GM10266 (cell line): Measurements from ENCODE around the gene FAM107B.

Experiments
- DNase-seq: peaks from one replicate; pipeline ENCODE4 v3.0.0; 2012; ENCODE audit errors: extremely low spot score
- TF ChIP-seq, protein P1 (sequence below): IDR thresholded peaks from 2 replicates; pipeline ENCODE4 v1.5.1; 2012; ENCODE audit warnings: mild to moderate bottlenecking, low read depth; ENCODE audit not compliant: control insufficient read depth, insufficient read depth; ENCODE audit errors: missing control alignments

FAM107B gene

DNA sequence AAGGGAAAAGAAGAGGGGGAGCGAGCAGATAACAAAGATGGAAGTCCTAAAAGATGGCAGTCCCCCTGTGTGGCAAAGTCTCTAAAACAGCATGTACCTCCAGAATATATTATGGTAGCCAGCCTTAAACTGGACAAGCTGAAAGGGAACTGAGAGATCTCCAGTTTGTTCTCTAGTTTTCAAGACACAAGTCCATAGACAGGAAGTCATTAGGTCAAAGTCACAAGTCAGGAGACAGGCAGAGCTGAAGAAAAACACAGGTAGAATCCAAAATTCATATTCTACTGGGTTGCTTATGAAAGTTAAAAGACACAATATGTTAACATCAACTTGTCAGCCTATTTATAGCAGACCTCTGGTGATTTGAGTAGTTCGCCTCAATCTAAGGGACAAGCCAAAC, 38.7 kb downstream of the FAM107B start:
- DNase-seq: no peak
- TF ChIP-seq, protein P1, sequence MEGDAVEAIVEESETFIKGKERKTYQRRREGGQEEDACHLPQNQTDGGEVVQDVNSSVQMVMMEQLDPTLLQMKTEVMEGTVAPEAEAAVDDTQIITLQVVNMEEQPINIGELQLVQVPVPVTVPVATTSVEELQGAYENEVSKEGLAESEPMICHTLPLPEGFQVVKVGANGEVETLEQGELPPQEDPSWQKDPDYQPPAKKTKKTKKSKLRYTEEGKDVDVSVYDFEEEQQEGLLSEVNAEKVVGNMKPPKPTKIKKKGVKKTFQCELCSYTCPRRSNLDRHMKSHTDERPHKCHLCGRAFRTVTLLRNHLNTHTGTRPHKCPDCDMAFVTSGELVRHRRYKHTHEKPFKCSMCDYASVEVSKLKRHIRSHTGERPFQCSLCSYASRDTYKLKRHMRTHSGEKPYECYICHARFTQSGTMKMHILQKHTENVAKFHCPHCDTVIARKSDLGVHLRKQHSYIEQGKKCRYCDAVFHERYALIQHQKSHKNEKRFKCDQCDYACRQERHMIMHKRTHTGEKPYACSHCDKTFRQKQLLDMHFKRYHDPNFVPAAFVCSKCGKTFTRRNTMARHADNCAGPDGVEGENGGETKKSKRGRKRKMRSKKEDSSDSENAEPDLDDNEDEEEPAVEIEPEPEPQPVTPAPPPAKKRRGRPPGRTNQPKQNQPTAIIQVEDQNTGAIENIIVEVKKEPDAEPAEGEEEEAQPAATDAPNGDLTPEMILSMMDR: no peak

DNA sequence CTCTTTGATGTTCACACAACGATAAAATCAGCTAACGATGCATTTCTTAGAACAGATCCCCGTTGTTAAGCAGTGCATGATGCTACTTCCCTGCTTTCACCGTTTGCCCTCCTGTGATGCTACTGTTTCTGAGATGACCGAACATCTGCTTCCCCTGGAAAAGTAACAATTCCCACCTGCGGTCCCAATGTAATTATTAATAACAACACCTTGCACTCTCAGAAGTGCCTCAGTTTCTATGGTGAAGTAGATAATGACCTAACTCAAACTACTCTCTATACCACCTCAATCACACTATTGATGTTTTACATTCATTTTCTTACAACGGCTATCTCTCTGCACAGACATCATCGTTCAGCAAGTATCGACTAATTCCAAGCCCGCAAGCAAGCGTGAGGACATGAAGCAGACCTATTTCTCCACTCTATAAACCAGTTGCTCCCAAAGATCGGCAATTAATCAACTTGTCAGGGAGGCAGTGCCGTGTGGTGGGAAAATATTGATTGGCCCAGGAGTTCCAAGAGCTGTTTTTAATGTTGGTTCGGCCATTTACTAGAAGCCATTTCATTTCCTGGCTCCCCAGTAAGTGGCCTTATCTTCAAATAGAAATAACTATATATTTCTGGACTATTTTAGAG, 42.7 kb downstream of the FAM107B start:
- TF ChIP-seq, protein P1: no peak
- DNase-seq: no peak

DNA sequence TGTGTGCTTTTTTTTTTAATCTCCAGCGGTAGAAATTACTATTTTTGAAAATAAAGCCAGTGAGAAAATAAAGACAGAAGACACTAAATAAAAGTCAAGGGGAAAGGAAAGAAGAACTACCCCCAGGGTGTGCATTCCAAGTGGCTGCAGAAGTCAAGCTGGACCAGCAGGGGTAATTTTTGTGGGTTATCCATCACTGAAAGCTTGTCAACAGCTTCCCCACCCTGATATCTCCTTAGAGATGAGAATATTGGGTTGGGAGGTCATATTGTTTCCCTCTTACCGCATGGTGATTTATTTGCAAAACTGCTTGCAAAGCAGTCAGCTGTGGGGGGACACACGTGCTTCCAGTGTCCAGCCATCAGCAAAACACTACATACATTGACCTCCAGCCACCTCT, 46.4 kb downstream of the FAM107B start:
- TF ChIP-seq, protein P1: no peak
- DNase-seq: no peak

DNA sequence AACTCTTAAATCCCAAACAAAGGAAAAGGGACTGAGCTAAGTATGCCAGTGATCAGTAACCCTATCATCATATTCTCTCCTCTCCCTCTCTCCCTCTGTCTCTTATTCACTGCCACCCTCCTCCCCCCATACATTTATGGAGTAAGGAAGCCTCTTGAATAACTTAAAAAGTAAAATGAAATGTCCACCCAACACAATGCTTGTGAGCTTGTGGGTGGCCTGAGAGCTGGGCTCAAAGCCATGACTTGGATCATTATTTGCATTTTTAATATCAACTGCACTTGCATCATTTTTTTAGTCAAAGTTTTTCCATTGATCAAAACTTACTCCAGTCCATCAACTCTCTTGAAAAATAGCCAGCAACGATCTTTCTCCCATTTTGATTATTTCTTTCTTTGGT, 46.8 kb downstream of the FAM107B start:
- no peak for DNase-seq
- TF ChIP-seq, protein P1: no peak

DNA sequence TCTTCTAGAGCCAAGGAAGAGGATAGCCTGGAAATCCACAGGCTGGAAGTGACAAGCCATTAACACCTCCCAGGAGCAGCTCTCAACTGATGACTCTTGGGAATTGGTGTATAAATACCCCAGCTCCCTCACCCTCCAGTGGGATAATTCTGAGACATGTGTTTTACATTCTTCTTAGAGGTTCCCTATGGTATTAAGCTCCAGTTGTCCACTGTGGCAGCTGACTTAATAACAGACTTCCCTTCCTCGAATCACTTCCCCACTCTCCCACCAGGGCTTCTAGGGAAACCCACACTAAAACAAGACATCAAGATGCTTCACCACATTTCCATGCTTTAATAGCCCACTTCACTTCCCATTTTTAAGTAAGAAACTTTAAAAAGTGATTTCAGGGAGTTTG, 47.2 kb downstream of the FAM107B start:
- TF ChIP-seq, protein P1: no peak
- DNase-seq: no peak

DNA sequence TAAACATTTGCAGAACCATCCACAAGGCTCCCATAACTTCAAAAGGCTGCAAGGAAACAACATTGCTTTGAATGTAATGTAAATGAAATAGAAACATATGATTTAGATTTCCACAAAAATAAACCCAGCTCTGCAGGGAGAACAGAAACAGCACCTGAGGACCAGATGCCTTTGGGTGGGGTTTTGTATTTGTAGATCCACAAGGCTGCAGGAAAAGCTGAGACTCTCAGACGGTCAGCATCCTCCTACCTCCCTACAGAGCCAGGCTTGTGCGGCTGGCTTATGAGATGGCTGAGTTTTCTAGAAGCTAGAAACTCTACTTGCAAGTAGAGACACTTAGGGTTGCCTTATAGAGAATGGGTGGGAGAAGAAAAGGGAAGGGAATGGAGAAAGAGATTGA, 49.8 kb downstream of the FAM107B start:
- TF ChIP-seq, protein P1: no peak
- DNase-seq: no peak

DNA sequence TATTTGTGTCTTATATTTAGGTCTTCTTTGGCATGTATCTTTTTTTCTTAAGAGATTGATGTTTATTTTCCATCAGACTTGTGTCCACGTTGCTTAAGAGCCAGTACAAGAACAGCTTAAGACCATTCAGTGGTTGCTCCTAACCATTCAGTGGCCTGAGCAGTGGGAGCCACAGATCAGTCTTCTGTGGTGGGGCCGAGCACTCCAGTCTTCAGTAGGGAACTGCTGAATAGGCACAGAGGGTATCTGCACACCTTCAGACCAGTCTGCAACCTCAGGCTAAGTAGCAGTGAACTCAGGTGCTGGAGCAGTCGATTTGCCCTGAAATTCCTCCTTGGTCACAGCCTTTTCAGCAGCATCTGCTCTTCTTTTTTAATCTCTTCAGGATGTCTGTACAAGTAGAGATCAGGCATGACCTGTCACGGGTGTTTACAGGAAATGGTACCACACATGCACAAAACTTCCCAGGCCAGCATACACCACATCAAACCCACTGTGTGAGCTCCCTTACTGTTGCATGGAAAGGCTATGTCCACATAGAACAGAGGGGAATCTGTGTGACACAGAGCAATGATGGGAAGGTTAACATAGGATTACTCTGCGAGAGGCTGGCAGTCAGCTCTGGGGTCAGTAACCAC, 51.5 kb downstream of the FAM107B start:
- TF ChIP-seq, protein P1: no peak
- no peak for DNase-seq
